ENCODE results near the gene KRCC1. TPM values are rescaled to one million over a fixed set of nuclear protein-coding genes. Genes with fewer than 3 reads are reported as not detected.

KRCC1 gene
- total RNA-seq, 4 donors from 2014 or later: 20.0 to 29.5 (median 27.2) TPM

DNA sequence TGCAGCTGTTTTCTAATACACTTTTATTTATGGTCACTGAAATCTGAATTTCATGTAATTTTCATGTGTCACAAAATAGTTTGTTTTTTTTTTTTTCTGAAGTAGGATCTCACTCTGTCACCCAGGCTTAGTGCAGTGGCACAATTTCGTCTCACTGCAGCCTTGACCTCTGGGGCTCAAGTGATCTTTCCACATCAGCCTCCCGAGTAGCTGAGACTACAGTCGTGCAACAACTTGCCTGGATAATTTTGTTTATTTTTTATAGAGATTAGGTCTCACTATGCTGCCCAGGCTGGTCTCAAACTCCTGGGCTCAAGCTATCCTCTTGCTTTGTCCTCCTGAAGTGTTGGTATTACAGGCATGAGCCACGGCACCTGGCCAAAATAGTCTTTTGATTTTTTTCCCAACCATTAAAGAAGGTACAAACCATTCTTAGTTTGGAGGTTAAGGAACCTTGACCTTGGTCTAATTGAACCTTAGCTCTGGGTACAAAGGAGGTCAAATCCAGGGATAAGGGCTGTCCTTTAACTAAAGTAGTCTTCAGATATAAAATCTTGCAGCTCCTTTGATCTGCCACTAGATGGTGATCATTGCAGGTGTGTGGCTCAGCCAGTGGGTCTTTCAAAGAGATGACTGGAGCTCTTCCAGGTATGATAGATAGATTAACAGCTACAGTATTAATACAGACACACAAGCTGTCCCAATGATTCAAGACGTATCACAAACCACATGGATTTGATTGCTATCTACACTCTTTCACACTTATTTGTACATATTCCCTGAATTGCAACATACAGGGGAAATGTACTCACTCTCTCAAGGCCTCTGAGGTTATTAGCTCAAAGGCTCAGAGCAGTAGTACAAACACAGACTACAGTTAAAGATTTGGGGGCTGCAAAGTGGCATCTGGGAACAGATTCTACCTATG is 4.7 kb upstream of the KRCC1 start:
- no peak overlapping the region for H3K4me3 ChIP-seq
- peaks cover 5 to 8% of the 10 kb centered on the region in 2 donors for H3K4me1 ChIP-seq
- H3K36me3 ChIP-seq: no peaks in the 10 kb centered on the region
- in situ Hi-C loops (cut with MboI; ENCODE audit: low sequenced_read_pairs in 4 of 4) (loop anchor here (5.0 to 25.0 kb wide), 3 partner anchors 97 to 1615 kb away; partner anchors contain the start of gene KDM3A (in 1 of the 4)), intact Hi-C loops (cut with DNase I; ENCODE audit: low total_unique reads) (loop anchor here (1.0 to 10.0 kb wide), 4 partner anchors 57 to 635 kb away; partner anchors contain the start of gene RPIA)
- DNase-seq (no peak), ATAC-seq (peak; percentile 27 to 48)
- H3K27me3 ChIP-seq: no peaks in the 10 kb centered on the region
- no peak for TF ChIP-seq POLR2A (IDR thresholded peaks at IDR 0.05)
- TF ChIP-seq, protein P1, sequence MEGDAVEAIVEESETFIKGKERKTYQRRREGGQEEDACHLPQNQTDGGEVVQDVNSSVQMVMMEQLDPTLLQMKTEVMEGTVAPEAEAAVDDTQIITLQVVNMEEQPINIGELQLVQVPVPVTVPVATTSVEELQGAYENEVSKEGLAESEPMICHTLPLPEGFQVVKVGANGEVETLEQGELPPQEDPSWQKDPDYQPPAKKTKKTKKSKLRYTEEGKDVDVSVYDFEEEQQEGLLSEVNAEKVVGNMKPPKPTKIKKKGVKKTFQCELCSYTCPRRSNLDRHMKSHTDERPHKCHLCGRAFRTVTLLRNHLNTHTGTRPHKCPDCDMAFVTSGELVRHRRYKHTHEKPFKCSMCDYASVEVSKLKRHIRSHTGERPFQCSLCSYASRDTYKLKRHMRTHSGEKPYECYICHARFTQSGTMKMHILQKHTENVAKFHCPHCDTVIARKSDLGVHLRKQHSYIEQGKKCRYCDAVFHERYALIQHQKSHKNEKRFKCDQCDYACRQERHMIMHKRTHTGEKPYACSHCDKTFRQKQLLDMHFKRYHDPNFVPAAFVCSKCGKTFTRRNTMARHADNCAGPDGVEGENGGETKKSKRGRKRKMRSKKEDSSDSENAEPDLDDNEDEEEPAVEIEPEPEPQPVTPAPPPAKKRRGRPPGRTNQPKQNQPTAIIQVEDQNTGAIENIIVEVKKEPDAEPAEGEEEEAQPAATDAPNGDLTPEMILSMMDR (IDR thresholded peaks at IDR 0.05 in 4 of 5, conservative IDR thresholded peaks at IDR 0.05 in 1 of 5): peak; percentile 78 to 89 (median 82)
- H3K27ac ChIP-seq: peak overlapping the region in 2 of 4 donors; percentile 14 to 44
- H3K9me3 ChIP-seq: no peaks in the 10 kb centered on the region

DNA sequence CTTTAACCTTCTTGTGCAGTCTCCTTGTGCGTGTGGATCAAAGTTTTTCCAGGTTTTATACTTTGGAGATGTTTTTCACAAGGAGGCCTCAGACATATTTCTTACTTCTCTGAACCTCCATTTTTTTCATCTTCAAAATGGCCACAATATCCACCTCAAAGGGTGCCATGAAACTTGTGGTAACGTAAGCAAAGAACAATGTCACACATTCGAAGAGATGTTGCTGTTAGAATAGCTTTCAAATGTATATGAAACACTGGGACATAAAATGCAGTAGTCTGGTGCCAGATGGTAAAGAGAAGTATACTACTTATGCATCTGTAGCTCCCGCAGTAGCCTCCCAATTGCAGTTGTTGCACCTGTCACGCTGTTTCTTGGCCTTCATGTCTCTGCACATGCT is 2.6 kb upstream of the KRCC1 start:
- ATAC-seq (no peak), DNase-seq (no peak)
- Histone ChIP-seq H3K27ac (no peak overlapping the region), H3K4me1 (peaks cover 20 to 24% of the 10 kb centered on the region in 2 donors), H3K27me3 (no peaks in the 10 kb centered on the region), H3K4me3 (no peak overlapping the region), H3K9me3 (no peaks in the 10 kb centered on the region), H3K36me3 (no peaks in the 10 kb centered on the region)
- TF ChIP-seq POLR2A (IDR thresholded peaks at IDR 0.05): no peak
- TF ChIP-seq, protein P1 (IDR thresholded peaks at IDR 0.05 in 4 of 5, conservative IDR thresholded peaks at IDR 0.05 in 1 of 5): no peak
- in situ Hi-C loops (cut with MboI; ENCODE audit: low sequenced_read_pairs in 4 of 4): loop anchor here in 2 of 4 donors (10.0 to 25.0 kb wide), 2 partner anchors 604 to 1613 kb away; partner anchors contain the start of gene KDM3A (in 1 of the 2)
- intact Hi-C loops (cut with DNase I; ENCODE audit: low total_unique reads): loop anchor here (5.0 kb wide), 1 partner anchor 59 kb away; no protein-coding TSS in a partner anchor

DNA sequence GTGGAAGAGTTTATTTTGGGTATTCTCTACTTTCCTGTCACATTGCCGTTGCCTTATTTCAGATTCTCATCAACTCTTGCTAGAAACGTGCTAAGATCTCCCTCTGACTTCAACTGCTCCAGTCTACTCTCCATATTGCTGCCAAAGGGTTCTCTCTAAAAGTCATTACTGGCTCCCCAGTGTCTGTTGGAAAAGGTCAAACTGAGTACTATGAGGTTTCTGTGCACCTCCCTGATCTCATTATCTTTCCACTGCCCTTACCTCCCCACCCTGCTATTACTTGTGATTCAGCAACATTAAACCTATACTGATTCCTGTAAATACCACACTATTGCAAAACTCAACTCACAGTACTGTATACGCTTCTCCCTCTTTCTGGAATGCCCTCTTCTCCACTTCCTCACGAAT is 1.9 kb upstream of the KRCC1 start:
- H3K4me1 ChIP-seq: peaks cover 28 to 30% of the 10 kb centered on the region in 2 donors
- ATAC-seq (no peak), DNase-seq (no peak)
- no peaks in the 10 kb centered on the region for H3K27me3 ChIP-seq
- no peaks in the 10 kb centered on the region for H3K36me3 ChIP-seq
- TF ChIP-seq, protein P1 (IDR thresholded peaks at IDR 0.05 in 4 of 5, conservative IDR thresholded peaks at IDR 0.05 in 1 of 5): no peak
- no peak for TF ChIP-seq POLR2A (IDR thresholded peaks at IDR 0.05)
- in situ Hi-C loops (cut with MboI; ENCODE audit: low sequenced_read_pairs in 4 of 4) (loop anchor here in 2 of 4 donors (10.0 to 25.0 kb wide), 2 partner anchors 605 to 1613 kb away; partner anchors contain the start of gene KDM3A (in 1 of the 2)), intact Hi-C loops (cut with DNase I; ENCODE audit: low total_unique reads) (loop anchor here (5.0 kb wide), 1 partner anchor 60 kb away; no protein-coding TSS in a partner anchor)
- no peak overlapping the region for H3K27ac ChIP-seq
- H3K4me3 ChIP-seq: no peak overlapping the region
- H3K9me3 ChIP-seq: no peaks in the 10 kb centered on the region

DNA sequence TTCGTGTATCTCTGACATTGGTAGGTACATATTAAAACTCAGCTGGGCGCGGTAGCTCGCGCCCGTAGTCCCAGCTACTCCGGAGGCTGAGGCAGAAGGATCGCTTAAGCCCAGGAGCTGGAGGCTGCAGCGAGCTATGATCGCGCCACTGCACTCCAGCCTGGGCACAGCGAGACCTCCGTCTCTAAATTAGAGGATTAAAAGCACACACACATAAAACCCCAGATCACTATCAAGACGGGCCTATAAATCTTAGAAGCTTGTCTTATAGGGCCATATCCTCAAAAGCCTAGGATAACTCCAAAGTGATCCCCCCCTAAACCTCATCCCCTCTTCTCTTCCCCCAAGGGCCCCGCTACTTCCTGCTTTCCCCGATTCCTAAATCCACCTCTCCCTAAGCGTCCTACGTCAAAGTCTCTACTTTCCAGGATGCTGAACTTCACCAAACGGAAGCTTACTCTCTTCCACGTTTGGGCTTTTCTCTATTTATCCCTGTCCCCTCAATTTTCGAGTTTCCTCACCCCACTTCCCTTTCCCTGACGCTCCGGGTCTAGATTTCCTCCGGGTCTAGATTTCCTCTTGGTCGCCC is 707 bp downstream of the KRCC1 start:
- no peak for DNase-seq
- Histone ChIP-seq H3K4me3 (peak overlapping the region; percentile 72 to 97 (median 91)), H3K4me1 (peaks cover 33 to 37% of the 10 kb centered on the region in 2 donors), H3K9me3 (no peaks in the 10 kb centered on the region), H3K27me3 (no peaks in the 10 kb centered on the region), H3K27ac (peak overlapping the region; percentile 96 to 99 (median 98)), H3K36me3 (no peaks in the 10 kb centered on the region)
- in situ Hi-C loops (cut with MboI; ENCODE audit: low sequenced_read_pairs in 4 of 4) (loop anchor here in 2 of 4 donors (10.0 to 25.0 kb wide), 2 partner anchors 607 to 1610 kb away; partner anchors contain the start of gene KDM3A (in 1 of the 2)), intact Hi-C loops (cut with DNase I; ENCODE audit: low total_unique reads) (loop anchor here (2.0 to 5.0 kb wide), 2 partner anchors 38 to 62 kb away; partner anchors contain the start of gene RNU2-63P)
- TF ChIP-seq, protein P1 (IDR thresholded peaks at IDR 0.05 in 4 of 5, conservative IDR thresholded peaks at IDR 0.05 in 1 of 5): no peak
- TF ChIP-seq POLR2A (IDR thresholded peaks at IDR 0.05): no peak
- peak; percentile 45 to 51 for ATAC-seq
